Upper lobe of left lung (tissue), 4 donors: ENCODE data around the gene C11orf54.

Source experiments
- POLR2AphosphoS5 ChIP-seq, 2 donors: sonication (generic); formaldehyde crosslinking; IDR thresholded peaks; one replicate each; pipeline ENCODE4 v1.5.1; 2017; ENCODE audit warnings: antibody characterized with exemption in 2 of 2
- TF ChIP-seq, protein P1 (sequence below), 6 experiments: fragments of 450-650 bp in 4 of 6; fragments of 200-600 bp in 2 of 6; sonication (generic) in 2 of 6; IDR thresholded peaks; one replicate each; pipeline ENCODE4 v1.5.1; 2016 to 2019; ENCODE audit warnings: antibody characterized with exemption in 6 of 6

DNA sequence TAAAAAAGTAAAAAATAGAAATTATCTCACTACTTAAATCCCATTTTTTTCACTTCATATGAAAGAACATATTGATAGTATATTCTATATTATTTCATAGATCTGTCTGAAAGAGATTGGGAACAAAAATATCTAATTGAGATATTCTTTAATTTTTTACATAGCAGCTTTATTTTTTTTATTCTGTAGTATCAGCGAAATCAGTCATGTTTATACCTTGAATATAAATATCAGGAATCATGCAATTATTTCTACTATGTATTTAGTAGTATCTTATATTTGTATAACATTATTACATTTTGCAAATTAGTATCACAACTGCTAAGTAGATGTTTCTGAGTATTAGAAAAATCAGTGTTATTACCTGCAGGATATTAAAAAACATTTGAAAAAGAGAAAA, 20.4 kb downstream of the C11orf54 start:
- TF ChIP-seq, protein P1, sequence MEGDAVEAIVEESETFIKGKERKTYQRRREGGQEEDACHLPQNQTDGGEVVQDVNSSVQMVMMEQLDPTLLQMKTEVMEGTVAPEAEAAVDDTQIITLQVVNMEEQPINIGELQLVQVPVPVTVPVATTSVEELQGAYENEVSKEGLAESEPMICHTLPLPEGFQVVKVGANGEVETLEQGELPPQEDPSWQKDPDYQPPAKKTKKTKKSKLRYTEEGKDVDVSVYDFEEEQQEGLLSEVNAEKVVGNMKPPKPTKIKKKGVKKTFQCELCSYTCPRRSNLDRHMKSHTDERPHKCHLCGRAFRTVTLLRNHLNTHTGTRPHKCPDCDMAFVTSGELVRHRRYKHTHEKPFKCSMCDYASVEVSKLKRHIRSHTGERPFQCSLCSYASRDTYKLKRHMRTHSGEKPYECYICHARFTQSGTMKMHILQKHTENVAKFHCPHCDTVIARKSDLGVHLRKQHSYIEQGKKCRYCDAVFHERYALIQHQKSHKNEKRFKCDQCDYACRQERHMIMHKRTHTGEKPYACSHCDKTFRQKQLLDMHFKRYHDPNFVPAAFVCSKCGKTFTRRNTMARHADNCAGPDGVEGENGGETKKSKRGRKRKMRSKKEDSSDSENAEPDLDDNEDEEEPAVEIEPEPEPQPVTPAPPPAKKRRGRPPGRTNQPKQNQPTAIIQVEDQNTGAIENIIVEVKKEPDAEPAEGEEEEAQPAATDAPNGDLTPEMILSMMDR (IDR thresholded peaks at IDR 0.05), result no peak
- no peak for TF ChIP-seq POLR2AphosphoS5 (IDR thresholded peaks at IDR 0.05)
